OCI-LY1 (cell line): Measurements from ENCODE around the gene EML6.

Experiments
- H2AFZ ChIP-seq: fragments of 200-600 bp; sonication (generic), shearing (Covaris generic); 2 replicates; pipeline ENCODE4 v1.6.0; 2014; ENCODE audit warnings: antibody characterized with exemption, mild to moderate bottlenecking, low read length
- H3F3A ChIP-seq: fragments of 200-600 bp; sonication (generic), shearing (Covaris generic); 2 replicates; pipeline ENCODE4 v1.6.0; 2014; ENCODE audit warnings: mild to moderate bottlenecking, antibody characterized with exemption, low read length, moderate library complexity; ENCODE audit not compliant: insufficient read depth
- H3K27ac ChIP-seq: fragments of 200-600 bp; sonication (generic); 2 replicates; pipeline ENCODE4 v1.5.1; 2014; ENCODE audit warnings: low read length, mixed run types, mild to moderate bottlenecking, low read depth; ENCODE audit not compliant: poor library complexity, severe bottlenecking
- H3K27me3 ChIP-seq: fragments of 200-600 bp; sonication (generic); 2 replicates; pipeline ENCODE4 v1.6.0; 2014; ENCODE audit warnings: antibody characterized with exemption, mild to moderate bottlenecking, low read length, moderate library complexity; ENCODE audit not compliant: insufficient read depth
- H3K36me3 ChIP-seq: fragments of 200-600 bp; sonication (generic); 2 replicates; pipeline ENCODE4 v1.6.1; 2014; ENCODE audit warnings: mild to moderate bottlenecking, antibody characterized with exemption, low read length, moderate library complexity, mixed read lengths; ENCODE audit not compliant: insufficient read depth
- H3K4me1 ChIP-seq: fragments of 200-600 bp; sonication (generic); 2 replicates; pipeline ENCODE4 v1.5.1; 2014; ENCODE audit warnings: mild to moderate bottlenecking, low read length, moderate library complexity; ENCODE audit not compliant: insufficient read depth, severe bottlenecking
- H3K4me2 ChIP-seq: fragments of 200-600 bp; sonication (generic), shearing (Covaris generic); 2 replicates; pipeline ENCODE4 v1.6.1; 2014; ENCODE audit warnings: low read length
- H3K4me3 ChIP-seq: fragments of 200-600 bp; sonication (generic); 2 replicates; pipeline ENCODE4 v1.5.1; 2014; ENCODE audit warnings: low read length, low read depth, mild to moderate bottlenecking, mixed read lengths; ENCODE audit not compliant: poor library complexity, severe bottlenecking
- H3K79me2 ChIP-seq: fragments of 200-600 bp; shearing (Covaris generic); 2 replicates; pipeline ENCODE4 v1.6.1; 2016; ENCODE audit warnings: mixed run types, low read length, mixed read lengths; ENCODE audit not compliant: insufficient read depth
- H3K9ac ChIP-seq: fragments of 200-600 bp; sonication (generic), shearing (Covaris generic); 2 replicates; pipeline ENCODE4 v1.6.1; 2014; ENCODE audit warnings: mild to moderate bottlenecking, low read length, mixed read lengths
- H3K9me2 ChIP-seq: fragments of 200-600 bp; sonication (generic), shearing (Covaris generic); 2 replicates; pipeline ENCODE4 v1.6.1; 2014; ENCODE audit warnings: low read depth, mild to moderate bottlenecking, low read length, mixed read lengths
- H3K9me3 ChIP-seq: fragments of 200-600 bp; shearing (Covaris generic); 2 replicates; pipeline ENCODE4 v1.6.1; 2014; ENCODE audit warnings: low read length, mixed read lengths
- H4K20me1 ChIP-seq: fragments of 200-600 bp; sonication (generic), shearing (Covaris generic); 2 replicates; pipeline ENCODE4 v1.6.0; 2016; ENCODE audit warnings: mild to moderate bottlenecking, low read length; ENCODE audit not compliant: insufficient read depth
- EZH2 ChIP-seq: fragments of 200-600 bp; sonication (generic), shearing (Covaris generic); IDR thresholded peaks from 2 replicates; pipeline ENCODE4 v1.8.0; 2017; ENCODE audit warnings: borderline replicate concordance, mixed run types, mild to moderate bottlenecking, antibody characterized with exemption, low read length, moderate library complexity, mixed read lengths
- TF ChIP-seq, protein P1 (sequence below): fragments of 200-600 bp; sonication (generic), shearing (Covaris generic); IDR thresholded peaks from 2 replicates; pipeline ENCODE4 v1.5.1; 2017; ENCODE audit warnings: mild to moderate bottlenecking, antibody characterized with exemption, low read length, moderate library complexity, mixed read lengths

EML6 gene

GRCh38 chr2:54950811-54951210, 227.3 kb downstream of the EML6 start:
- Histone ChIP-seq H3K27me3 (no peaks in the 10 kb centered on the region), H3K79me2 (no peaks in the 10 kb centered on the region), H4K20me1 (no peaks in the 10 kb centered on the region), H2AFZ (no peak overlapping the region), H3K4me1 (no peaks in the 10 kb centered on the region), H3K4me2 (no peak overlapping the region), H3F3A (no peaks in the 10 kb centered on the region), H3K9me3 (no peaks in the 10 kb centered on the region), H3K27ac (no peak overlapping the region), H3K9ac (no peak overlapping the region), H3K36me3 (peaks cover 100% of the 10 kb centered on the region), H3K4me3 (no peak overlapping the region), H3K9me2 (no peaks in the 10 kb centered on the region)
- TF ChIP-seq EZH2 = no peak

GRCh38 chr2:54952425-54952824, 229.0 kb downstream of the EML6 start:
- Histone ChIP-seq H3K9ac (no peak overlapping the region), H3K9me2 (no peaks in the 10 kb centered on the region), H3K9me3 (no peaks in the 10 kb centered on the region), H3K4me2 (no peak overlapping the region), H3K36me3 (peaks cover 100% of the 10 kb centered on the region), H3F3A (no peaks in the 10 kb centered on the region), H3K4me1 (peaks cover 4% of the 10 kb centered on the region), H3K27me3 (no peaks in the 10 kb centered on the region), H3K4me3 (no peak overlapping the region), H2AFZ (no peak overlapping the region), H4K20me1 (no peaks in the 10 kb centered on the region), H3K79me2 (no peaks in the 10 kb centered on the region), H3K27ac (no peak overlapping the region)
- TF ChIP-seq, protein P1, sequence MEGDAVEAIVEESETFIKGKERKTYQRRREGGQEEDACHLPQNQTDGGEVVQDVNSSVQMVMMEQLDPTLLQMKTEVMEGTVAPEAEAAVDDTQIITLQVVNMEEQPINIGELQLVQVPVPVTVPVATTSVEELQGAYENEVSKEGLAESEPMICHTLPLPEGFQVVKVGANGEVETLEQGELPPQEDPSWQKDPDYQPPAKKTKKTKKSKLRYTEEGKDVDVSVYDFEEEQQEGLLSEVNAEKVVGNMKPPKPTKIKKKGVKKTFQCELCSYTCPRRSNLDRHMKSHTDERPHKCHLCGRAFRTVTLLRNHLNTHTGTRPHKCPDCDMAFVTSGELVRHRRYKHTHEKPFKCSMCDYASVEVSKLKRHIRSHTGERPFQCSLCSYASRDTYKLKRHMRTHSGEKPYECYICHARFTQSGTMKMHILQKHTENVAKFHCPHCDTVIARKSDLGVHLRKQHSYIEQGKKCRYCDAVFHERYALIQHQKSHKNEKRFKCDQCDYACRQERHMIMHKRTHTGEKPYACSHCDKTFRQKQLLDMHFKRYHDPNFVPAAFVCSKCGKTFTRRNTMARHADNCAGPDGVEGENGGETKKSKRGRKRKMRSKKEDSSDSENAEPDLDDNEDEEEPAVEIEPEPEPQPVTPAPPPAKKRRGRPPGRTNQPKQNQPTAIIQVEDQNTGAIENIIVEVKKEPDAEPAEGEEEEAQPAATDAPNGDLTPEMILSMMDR = no peak
- TF ChIP-seq EZH2 = no peak

DNA sequence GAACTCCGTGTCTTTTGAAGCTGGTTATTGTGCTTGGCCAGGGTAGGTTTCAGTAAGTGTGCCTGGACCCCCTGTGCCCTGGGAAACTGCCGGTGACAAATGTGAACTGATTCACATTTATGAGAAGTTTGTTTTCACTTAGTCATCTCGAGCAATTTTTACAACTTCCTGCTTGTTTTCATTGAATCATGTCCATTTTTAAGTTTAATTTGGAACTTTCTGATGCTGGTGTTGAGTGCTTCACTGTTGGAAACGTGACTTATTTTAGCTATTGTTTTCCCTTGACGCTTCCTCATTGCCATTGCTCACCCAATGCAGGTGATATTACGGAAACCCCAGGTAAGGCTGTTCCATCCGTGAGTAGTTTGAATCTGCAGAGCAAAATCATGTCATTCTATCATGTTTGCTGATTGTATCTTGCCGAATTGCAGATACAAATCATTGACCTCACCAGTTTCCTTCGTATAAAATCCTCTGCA, 229.6 kb downstream of the EML6 start:
- Histone ChIP-seq H3K9me3 (no peaks in the 10 kb centered on the region), H3K36me3 (peaks cover 100% of the 10 kb centered on the region), H4K20me1 (no peaks in the 10 kb centered on the region), H3K9ac (no peak overlapping the region), H3K9me2 (no peaks in the 10 kb centered on the region), H3K27me3 (no peaks in the 10 kb centered on the region), H3K4me3 (no peak overlapping the region), H2AFZ (no peak overlapping the region), H3K4me2 (no peak overlapping the region), H3K79me2 (no peaks in the 10 kb centered on the region), H3F3A (no peaks in the 10 kb centered on the region), H3K27ac (no peak overlapping the region), H3K4me1 (peaks cover 9% of the 10 kb centered on the region)
- TF ChIP-seq EZH2 = no peak
- TF ChIP-seq, protein P1 = no peak

- TF ChIP-seq, protein P1 = no peak
- no peak for TF ChIP-seq EZH2
- no peak overlapping the region for H3K9ac ChIP-seq
- no peaks in the 10 kb centered on the region for H3K79me2 ChIP-seq
- H3K27ac ChIP-seq = no peak overlapping the region
- H3K4me2 ChIP-seq = no peak overlapping the region
- no peaks in the 10 kb centered on the region for H3K27me3 ChIP-seq
- H3K9me2 ChIP-seq = no peaks in the 10 kb centered on the region
- H3K9me3 ChIP-seq = no peaks in the 10 kb centered on the region
- H3K4me3 ChIP-seq = no peak overlapping the region
- no peaks in the 10 kb centered on the region for H3F3A ChIP-seq
- H3K36me3 ChIP-seq = peaks cover 97% of the 10 kb centered on the region
- no peaks in the 10 kb centered on the region for H4K20me1 ChIP-seq
- H2AFZ ChIP-seq = no peak overlapping the region
- H3K4me1 ChIP-seq = peaks cover 17% of the 10 kb centered on the region
These were observed 230.7 kb downstream of the EML6 start for GRCh38 chr2:54954158-54954557.
